HG02763 (cell line): Measurements from ENCODE around the gene SLC19A1.

ENCODE experiments used
- ATAC-seq: cut with Tn5 transposase; IDR thresholded peaks from one replicate; pipeline ENCODE4 v1.9.1; 2021; ENCODE audit warnings: mild to moderate bottlenecking, moderate library complexity; ENCODE audit not compliant: unreplicated experiment

SLC19A1 gene

DNA sequence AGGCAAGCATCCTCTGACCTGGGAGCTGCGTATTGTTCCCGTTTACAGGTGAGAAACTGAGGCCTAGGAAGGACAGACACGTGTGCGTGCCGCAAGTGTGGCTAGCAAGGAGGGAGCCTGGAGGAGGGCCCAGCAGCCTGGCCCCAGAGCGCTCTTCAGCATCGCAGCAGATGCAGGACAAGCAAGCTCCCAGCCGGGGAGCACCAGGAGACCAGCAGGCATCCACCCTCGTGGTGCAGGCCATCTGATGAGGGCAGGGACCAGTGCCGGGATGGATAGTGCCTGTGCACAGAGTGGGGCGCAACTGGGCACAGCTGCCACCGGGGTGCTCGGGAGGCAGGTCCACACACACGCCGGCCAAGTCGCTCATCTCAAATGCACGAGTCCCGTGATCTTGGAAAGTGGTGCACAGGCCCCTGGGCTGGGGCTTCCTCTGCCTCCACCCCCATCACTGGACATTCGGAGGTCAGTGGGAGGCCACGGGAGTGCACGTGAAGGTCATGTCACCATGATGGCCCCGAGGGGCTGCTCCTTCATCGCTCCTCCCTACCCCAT is 82.2 kb downstream of the SLC19A1 start:
- ATAC-seq = no peak

DNA sequence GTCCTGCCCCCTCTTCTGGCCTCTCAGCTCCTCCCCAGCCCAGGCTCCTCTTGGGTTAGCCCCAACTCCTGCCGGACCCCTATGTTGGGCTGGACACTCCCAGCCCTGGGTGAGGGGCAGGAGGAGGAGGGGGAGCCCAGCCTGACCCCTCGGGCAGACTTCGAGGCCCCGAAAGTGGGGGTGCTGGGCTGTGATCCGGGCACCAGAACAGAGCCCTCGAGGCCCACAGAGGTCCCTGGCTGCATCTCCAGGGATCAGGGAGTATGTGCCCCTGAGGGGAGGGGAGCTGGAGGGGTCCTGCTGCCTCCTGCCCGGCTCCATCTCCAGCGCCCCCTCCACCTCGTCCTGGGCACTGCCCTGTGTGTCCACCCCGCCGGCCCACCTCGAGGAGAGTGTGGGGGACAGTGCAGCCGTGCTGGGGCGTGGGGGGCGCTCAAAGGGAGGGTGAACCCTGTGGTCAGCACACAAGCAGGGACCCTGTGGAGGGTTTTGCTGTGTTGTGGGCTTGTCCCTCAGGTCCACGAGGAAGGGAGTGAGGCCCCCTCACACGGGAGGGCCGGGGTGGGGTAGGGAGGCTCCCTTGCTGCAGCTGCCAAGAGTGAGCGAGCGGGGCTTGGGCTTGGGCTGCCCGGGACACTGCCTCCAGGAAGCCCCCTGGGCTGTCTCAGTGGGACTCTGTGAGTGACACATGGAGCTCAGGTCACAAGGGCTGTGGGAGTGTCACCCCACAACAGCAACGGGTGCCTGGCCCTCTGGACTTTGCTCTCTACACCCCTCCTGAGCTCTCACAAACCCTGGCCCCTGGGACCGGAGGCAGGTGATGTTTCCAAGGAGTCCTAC is 82.8 kb downstream of the SLC19A1 start:
- ATAC-seq = no peak

DNA sequence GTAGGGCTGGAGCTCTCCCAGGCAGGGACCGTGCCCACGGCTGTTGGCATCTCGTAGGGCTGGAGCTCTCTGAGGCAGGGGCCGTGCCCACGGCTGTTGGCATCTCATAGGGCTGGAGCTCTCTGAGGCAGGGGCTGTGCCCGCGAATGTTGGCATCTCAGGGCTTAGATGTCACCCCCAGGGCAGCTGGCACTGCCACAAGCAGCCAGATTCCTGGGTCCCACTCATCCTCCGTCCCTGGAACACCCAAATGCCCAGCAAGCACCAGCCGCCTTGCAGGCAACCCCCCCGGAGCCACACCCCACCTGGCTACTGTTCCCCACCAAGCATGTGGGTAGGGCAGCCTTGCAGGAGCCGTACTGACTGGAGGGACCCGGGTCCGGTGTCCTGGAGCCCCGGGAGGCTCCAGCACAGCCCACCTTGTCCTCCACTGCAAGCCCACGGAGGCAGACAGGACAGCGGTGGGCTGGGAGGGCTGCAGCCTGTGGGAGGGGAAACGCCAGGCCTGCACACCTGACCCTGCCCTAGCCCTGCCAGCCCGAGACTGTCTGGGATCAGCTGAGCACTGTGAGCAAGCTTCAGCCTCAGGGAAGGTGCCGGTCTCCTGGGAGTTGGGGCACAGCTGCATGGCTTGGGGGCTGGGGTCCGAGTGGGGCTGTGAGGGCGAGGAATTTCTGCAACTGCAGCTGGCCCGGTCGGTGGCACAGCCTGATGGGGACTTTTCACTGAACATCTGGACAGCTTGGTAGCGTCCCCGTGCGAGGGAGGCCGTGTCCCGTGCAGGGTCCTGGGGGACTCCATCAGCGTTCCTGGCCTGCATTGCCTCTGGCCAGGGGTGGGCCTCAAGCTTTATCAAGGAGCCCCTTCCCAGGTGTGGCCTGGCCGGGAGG is 83.7 kb downstream of the SLC19A1 start:
- no peak for ATAC-seq

DNA sequence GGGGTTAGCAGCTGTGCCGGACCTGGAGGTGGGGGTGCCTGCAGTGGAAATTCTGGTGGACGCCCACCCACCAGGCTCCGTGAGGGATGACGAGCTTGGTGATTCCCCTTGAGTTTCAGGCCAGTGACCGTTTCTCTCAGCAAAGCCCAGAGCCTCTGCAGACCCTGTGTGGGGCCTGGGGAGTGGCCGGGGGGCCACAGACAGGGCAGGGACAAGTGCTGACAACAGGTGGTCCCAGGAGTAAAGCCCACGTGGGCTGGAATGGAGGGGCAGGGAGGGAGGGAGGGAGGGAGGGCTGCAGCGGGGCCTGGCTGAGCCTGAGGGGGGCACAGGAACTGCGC is 84.4 kb downstream of the SLC19A1 start:
- ATAC-seq = no peak

DNA sequence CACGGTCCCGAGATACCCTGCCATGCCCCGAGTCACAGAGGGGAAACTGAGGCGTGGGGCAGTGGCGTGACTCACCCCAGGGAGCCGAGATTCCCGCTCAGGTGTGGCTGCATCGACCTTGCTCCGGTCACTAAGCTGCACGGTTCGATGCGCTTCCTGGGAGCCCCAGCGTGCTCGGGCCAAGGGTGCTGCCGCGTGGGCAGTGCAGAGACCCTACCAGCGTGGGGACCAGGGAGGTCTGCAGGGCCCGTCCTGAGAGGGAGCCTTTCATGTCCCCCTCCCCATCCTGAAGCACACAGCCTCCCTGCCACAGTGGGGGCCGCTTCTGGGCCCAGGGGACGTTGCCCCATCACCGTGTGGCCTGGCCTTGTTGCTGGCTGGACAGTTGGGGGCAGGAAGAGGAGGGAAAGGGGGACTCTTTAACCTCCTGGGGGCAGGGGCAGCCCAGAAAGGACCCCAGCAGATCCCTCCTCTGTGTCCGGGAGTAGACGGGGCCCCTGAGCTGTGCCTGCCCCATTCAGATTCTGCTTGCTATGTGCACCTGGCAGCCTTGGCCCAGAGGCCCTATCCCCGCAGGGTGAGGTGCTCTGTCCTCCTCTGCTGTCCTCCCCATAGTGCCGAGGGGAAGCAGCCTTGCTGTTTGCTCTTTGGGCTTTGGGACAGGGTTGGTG is 84.9 kb downstream of the SLC19A1 start:
- ATAC-seq = no peak

DNA sequence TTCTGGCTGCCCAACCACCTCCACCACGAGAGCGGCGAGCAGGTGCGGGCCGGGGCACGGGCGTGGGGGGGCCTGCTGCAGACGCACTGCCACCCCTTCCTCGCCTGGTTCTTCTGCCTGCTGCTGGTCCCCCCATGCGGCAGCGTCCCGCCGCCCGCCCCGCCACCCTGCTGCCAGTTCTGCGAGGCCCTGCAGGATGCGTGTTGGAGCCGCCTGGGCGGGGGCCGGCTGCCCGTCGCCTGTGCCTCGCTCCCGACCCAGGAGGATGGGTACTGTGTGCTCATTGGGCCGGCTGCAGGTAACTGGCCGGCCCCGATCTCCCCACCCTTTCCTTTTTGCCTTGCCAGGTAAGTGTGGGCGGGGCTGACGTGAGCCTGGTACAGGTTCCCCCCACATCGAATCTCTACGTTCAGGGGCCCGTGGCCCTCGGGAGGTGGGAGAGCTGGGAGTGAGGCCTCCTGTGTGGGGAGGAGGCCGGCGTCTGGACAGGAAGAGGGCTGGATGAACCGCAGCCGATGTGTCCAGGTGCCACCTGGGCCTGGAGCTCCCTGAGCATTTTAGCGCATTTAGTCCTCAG is 85.6 kb downstream of the SLC19A1 start:
- no peak for ATAC-seq

DNA sequence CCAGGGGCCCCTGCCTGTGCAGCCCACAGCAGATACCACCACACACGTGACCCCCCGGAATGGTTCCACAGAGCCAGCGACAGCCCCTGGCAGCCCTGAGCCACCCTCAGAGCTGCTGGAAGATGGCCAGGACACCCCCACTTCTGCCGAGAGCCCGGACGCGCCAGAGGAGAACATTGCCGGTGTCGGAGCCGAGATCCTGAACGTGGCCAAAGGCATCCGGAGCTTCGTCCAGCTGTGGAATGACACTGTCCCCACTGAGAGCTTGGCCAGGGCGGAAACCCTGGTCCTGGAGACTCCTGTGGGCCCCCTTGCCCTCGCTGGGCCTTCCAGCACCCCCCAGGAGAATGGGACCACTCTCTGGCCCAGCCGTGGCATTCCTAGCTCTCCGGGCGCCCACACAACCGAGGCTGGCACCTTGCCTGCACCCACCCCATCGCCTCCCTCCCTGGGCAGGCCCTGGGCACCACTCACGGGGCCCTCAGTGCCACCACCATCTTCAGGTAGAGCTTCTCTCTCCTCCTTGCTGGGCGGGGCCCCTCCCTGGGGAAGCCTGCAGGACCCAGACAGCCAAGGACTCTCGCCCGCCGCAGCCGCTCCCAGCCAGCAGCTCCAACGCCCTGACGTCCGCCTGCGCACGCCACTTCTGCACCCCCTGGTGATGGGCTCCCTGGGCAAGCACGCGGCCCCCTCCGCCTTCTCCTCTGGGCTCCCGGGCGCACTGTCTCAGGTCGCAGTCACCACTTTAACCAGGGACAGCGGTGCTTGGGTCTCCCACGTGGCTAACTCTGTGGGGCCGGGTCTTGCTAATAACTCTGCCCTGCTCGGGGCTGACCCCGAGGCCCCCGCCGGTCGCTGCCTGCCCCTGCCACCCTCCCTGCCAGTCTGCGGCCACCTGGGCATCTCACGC is 86.3 kb downstream of the SLC19A1 start:
- no peak for ATAC-seq

DNA sequence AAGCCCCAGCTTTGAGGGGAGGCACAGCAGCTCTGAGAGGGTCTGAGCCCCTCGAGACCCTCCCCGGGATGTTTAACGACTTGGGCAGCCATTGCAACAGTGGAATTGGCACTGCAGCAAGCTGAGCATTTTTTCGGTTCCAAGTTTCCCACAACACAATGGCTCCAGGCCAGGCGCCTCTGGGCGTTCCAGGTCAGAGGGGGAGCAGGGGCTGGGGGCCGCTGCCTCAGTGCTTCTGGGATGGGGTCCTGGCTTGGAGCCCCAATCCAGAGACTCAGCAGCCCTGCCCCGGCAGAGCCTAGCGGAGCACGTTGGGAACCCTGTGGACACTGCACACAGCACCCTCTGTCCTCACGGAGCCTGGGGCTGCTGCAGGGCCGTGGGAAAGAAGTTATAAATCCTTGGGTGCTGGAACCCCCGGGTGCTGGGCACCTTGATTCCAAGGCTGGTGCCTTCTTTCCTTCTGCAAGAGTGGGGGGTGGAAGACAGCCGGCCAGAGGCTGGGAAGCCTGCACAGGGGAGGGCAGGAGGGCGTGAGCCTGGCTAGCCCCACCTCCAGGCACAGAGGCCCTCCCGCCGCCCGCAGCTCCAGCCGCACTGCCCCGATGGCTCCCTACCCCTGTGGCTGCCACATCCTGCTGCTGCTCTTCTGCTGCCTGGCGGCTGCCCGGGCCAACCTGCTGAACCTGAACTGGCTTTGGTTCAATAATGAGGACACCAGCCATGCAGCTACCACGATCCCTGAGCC is 87.1 kb downstream of the SLC19A1 start:
- no peak for ATAC-seq

DNA sequence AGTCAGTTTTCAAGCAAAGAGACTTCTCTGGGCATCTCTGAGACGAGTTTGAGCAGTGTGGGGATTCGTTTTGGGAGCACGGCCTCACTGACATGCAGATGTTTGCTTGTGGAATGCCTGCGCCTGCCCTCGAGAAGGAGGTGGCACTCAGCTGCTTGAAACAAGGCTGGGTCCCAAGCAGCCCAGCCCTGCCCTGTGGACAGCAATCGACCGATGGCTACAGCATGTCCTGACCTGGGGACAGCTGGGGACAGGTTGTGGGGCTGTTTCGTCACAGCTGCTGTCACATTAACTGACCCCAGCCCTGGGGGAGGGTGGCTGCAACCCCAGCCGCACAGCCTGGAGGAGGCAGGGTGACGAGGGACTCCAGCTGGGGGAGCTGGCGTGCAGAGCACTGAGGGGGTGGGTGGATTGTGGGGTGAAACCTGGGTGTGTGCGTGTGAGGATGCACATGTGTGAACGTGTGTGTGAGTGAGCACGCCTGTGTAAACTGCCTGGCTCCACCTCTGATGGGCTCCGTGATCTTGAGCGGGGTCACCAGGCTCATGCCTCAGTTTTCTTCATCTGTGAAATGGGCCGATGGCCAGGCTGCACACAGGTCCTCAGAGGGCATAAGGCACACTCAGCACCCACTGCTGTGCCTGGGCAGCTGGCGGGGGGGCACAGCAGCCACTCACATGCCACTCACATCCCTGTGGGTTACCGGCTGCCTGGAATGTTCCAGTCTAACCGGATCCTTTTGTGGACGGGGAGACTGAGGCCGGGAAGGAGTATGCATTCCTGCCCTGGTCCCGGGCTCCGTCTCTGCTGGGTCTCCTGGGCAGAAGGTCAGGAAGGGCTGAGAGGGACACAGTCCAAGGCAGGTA is 87.9 kb downstream of the SLC19A1 start:
- ATAC-seq = no peak

DNA sequence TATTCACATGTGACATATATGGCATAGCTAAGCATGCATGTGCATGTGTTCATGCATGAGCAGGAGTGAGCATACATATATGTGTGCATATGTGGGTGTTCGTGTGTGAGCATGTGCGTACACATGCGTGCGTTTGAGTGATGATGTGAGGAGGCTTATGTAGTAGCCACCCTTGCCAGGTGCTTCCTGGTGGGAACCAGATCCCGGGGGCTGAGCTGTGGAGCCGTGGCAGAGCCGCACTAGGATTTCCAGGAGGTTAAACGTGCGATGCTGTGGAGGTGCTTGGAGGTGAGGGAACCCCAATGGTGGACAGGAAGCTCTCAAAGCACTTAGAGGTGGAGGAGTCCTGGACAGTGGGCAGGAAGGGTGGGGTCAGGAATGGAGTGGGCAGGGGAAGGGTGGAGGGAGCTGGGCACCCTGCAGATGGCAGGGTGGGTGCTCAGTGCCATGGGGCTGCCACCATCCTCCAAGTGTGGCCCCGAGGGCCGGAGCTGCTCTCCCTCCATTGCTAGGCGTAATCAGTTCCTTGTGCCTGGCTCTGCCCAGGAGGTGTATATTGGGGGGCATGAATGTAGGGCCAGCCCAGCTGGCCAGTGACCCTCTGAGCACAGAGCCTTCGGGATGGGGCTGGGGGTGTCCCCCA is 88.8 kb downstream of the SLC19A1 start:
- no peak for ATAC-seq

DNA sequence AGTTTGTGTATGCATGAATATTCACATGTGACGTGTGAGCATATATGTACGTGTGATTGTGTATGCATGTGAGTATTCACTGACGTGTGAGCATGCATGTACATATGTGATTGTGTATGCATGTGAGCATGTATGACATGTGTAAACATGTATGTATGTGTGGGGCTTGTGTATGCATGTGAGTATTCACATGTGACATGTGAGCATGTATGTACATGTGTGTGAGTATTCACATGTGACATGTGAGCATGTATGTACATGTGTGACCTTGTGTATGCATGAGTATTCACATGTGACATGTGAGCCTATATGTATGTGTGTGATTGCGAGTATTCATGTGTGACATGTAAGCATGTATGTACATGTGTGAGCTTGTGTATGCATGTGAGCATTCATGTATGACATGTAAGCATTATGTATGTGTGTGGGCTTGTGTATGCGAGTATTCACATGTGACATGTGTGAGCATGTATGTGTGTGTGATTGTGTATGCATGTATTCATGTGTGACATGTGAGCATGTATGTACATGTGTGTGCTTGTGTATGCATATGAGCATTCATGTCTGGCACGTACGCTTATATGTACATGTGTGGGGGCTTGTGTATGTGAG is 89.4 kb downstream of the SLC19A1 start:
- ATAC-seq = no peak

DNA sequence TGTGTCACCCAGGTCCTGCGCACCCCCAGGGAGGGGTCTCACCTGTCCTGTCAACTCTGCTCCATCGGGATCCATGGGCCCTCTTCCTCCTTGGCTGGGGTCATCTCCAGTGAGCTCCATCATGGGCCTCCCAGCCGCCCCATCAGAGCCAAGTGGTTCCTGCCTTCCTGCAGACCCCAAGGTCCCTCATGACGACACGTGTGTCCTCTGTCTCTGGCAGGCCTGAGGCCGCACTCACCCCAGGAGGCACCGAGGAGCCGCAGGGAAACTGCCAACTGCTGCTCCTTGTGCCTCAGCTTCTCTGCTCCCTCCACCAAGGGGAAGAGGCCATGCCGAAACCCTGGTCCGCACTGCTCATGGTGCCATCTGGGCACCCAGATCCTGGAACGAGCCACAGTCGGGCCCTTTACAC is 90.5 kb downstream of the SLC19A1 start:
- ATAC-seq = no peak

DNA sequence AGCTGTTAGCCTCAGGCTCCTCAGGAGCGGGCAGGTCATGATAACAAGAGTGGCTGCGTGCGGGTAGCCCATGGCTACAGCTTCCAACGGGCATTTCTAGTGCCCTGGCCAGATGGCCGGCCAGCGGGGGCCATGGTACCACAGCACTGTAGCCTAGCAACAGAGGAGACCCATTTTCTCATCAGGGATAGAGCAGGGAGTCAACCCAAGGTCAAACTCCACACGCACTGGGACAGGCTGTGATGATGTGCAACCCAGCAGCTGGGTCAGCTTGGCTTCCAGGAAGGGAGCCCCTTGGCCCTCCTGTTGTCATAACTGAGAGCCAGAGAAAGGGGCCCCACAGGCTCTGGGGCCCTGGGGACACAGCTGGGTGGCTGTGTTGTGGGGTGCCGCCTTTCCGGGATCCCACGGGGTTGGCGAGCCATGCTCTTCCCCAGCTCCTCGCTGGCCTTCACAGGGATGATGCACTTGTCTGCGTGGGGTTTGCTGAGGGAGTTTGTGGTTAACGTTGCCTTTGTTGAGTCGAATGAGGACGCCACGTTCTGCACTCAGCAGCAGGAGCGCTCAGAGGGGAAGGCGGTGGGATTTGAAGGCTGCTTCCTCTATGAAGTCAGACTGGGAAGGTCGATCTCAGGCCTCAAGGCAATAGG is 91.0 kb downstream of the SLC19A1 start:
- ATAC-seq = no peak

DNA sequence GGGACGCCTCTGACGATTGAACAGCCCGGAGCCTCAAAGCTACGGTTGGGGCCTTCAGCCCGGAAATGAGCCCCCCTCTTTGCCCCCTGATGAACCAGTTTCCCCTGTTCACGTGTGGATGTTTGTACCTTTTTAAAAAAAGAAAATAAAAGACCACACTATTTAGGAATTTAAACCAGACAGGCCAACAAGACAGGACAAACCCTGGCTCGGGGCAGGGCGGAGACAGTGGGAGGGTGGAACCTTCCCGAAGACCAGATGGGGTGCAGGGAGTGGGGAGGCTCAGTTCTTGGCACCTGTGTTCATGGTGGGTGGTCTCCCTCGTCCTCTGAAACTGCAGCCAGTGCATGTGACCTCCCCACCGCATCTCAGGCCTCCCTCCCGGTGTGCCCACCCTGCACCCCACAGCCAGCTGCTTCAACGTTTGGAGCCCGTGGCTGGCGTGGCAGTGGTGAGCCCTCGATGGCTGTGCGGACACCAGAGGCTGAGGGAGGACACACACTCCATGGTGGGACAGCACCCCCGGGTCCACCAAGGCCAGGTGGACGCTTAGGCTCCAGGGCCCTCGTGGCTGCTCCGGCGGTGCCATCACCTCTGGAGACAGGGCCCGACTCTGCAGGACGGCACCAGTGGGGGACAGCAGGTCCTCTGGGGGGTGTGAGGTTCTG is 91.7 kb downstream of the SLC19A1 start:
- no peak for ATAC-seq

DNA sequence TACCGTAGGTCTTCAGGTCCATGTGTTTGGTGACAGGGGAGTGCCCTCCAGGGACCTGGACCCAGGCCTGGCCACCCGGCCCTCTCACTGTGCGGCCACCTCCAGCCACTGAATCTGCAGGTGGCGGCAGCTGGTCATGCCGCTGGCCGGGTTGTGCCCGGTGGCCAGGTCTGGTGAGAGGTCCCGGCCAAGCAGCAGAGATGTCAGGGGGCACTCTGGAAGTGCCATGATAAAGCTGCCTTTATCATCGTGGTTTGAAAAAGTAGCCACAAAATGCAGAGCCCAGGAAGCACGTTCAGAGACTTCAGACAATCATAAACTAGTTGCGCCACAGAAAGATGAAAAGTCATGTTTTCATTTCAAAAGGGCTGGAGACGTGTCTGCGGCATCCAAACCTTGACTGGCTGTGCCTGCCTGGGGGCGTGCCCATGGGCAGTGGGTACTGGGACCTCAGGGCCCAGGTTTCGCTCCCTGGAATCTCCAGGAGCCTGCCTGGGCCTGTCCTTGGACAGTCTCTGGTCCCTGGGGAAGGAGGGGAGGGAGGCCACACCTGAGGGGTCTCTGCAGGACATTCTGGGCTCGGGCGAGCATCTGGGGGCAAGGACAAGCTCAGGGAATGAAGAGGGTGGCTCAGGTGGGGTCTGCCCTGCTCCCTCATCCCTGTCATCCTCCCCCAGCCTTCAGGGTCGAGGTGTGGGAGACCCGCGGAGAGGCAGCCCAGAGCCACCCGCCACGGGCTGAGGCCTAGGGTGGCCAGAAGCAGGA is 92.4 kb downstream of the SLC19A1 start:
- ATAC-seq = no peak
